ENCODE data around the gene IFNL3. TPM values are rescaled to one million over a fixed set of nuclear protein-coding genes. Genes with fewer than 3 reads are reported as not detected.

The IFNL3 gene
- total and polyA plus RNA-seq, 2 of the 13 experiments (the other 11 are each of a cell fraction or from before 2014, with no cell fraction given) = not detected

DNA sequence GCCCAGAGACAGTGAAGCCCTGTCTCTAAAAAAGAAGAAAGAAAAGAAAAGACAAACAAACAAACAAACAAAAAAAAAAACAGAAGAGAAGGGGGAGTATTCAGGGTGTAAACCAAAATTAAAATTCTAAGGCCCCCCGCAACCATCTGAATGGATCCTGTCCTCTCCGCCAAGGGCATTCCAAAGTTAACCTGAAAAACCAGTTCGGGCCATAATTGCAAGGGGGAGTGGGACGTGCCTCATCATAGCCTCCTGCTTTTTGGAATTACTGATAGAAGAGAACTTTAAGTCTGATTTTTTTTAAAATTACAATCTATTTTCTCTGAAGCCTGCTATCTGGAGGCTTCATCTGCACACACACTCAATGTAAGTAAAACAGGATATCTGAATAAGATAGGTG, 17.7 kb upstream of the IFNL3 start:
- in situ Hi-C loops (cut with HindIII; ENCODE audit: extremely low pct_ligation_motif_present, low pct_unique_long_range_greater_than_20kb) = no loop called here
- no peak overlapping the region for H2AFZ ChIP-seq (ENCODE audit: low read length)
- 0 out of 2 replicates have a peak, but pooled peaks cover 4% of the 10 kb centered on the region for H3K4me1 ChIP-seq (ENCODE audit: insufficient read depth, low read length)
- 61% methylated on average over 4 of the region's 4 CpGs for WGBS (ENCODE audit: low lambda C conversion rate)
- BruUV-seq (replicated peaks) = no TSS peak
- peaks cover 0 to 14% of the 10 kb centered on the region in 2 experiments; a peak in 3 of 5 replicates for H3K27me3 ChIP-seq (ENCODE audit: control insufficient read depth in 1 of 2, insufficient read depth in 2 of 2, low read length in 2 of 2)
- no peaks in the 10 kb centered on the region for H3K79me2 ChIP-seq (ENCODE audit: insufficient read depth, low read length)
- H3K27ac ChIP-seq (ENCODE audit: extremely low read length, insufficient read depth, low read length) = no peak overlapping the region
- TF ChIP-seq, protein P1, sequence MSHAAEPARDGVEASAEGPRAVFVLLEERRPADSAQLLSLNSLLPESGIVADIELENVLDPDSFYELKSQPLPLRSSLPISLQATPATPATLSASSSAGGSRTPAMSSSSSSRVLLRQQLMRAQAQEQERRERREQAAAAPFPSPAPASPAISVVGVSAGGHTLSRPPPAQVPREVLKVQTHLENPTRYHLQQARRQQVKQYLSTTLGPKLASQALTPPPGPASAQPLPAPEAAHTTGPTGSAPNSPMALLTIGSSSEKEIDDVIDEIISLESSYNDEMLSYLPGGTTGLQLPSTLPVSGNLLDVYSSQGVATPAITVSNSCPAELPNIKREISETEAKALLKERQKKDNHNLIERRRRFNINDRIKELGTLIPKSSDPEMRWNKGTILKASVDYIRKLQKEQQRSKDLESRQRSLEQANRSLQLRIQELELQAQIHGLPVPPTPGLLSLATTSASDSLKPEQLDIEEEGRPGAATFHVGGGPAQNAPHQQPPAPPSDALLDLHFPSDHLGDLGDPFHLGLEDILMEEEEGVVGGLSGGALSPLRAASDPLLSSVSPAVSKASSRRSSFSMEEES (CRISPR knock-in tag; IDR thresholded peaks at IDR 0.05) = no peak
- TF ChIP-seq ZNF367 (CRISPR knock-in tag; IDR thresholded peaks at IDR 0.05; ENCODE audit: borderline replicate concordance) (no peak), MTF1 (CRISPR knock-in tag; IDR thresholded peaks at IDR 0.05) (no peak)
- H3K4me3 ChIP-seq (replicated peaks in 1 of 3; ENCODE audit: insufficient read depth in 1 of 3, low read depth in 2 of 3, low read length in 3 of 3) = no peak overlapping the region
- FAIRE-seq (no peak), ATAC-seq (no peak), DNase-seq (ENCODE audit: low spot score) (no peak)
- no peak overlapping the region for H3K4me2 ChIP-seq (ENCODE audit: low read depth, low read length)
- CTCF ChIA-PET (ENCODE audit: low intra/inter-chr PET ratio, low total read pairs) = no interaction called here
- no peak overlapping the region for H3K9ac ChIP-seq (ENCODE audit: insufficient read depth, low read depth, low read length)
- intact Hi-C loops (cut with micrococcal nuclease; ENCODE audit: unreplicated experiment) = no loop called here
- H3K36me3 ChIP-seq (replicated peaks in 1 of 2; ENCODE audit: control insufficient read depth in 1 of 2, insufficient read depth in 2 of 2, low read length in 2 of 2) = no peaks in the 10 kb centered on the region
- no peaks in the 10 kb centered on the region for H3K9me3 ChIP-seq (ENCODE audit: low read length)
- POLR2A ChIA-PET = no interaction called here
- H4K20me1 ChIP-seq (ENCODE audit: insufficient read depth, low read length) = no peaks in the 10 kb centered on the region

GRCh38 chr19:39261704-39262103, 16.9 kb upstream of the IFNL3 start:
- Histone ChIP-seq H3K36me3 (replicated peaks in 1 of 2; ENCODE audit: control insufficient read depth in 1 of 2, insufficient read depth in 2 of 2, low read length in 2 of 2) (no peaks in the 10 kb centered on the region), H4K20me1 (ENCODE audit: insufficient read depth, low read length) (no peaks in the 10 kb centered on the region), H3K4me3 (replicated peaks in 1 of 3; ENCODE audit: insufficient read depth in 1 of 3, low read depth in 2 of 3, low read length in 3 of 3) (no peak overlapping the region), H3K4me1 (ENCODE audit: insufficient read depth, low read length) (0 out of 2 replicates have a peak, but pooled peaks cover 4% of the 10 kb centered on the region), H3K27me3 (ENCODE audit: control insufficient read depth in 1 of 2, insufficient read depth in 2 of 2, low read length in 2 of 2) (peaks cover 0 to 14% of the 10 kb centered on the region in 2 experiments; a peak in 3 of 5 replicates), H3K9ac (ENCODE audit: insufficient read depth, low read depth, low read length) (no peak overlapping the region), H3K9me3 (ENCODE audit: low read length) (no peaks in the 10 kb centered on the region), H2AFZ (ENCODE audit: low read length) (no peak overlapping the region), H3K27ac (ENCODE audit: extremely low read length, insufficient read depth, low read length) (no peak overlapping the region), H3K79me2 (ENCODE audit: insufficient read depth, low read length) (no peaks in the 10 kb centered on the region), H3K4me2 (ENCODE audit: low read depth, low read length) (no peak overlapping the region)
- ChIA-PET POLR2A (no interaction called here), CTCF (ENCODE audit: low intra/inter-chr PET ratio, low total read pairs) (no interaction called here)
- FAIRE-seq (no peak), DNase-seq (ENCODE audit: low spot score) (no peak), ATAC-seq (no peak)
- in situ Hi-C loops (cut with HindIII; ENCODE audit: extremely low pct_ligation_motif_present, low pct_unique_long_range_greater_than_20kb) (no loop called here), intact Hi-C loops (cut with micrococcal nuclease; ENCODE audit: unreplicated experiment) (no loop called here)
- no peak for TF ChIP-seq E2F2 (CRISPR knock-in tag; IDR thresholded peaks at IDR 0.05; ENCODE audit: borderline replicate concordance)
- TF ChIP-seq RFX5 (IDR thresholded peaks at IDR 0.05; ENCODE audit: low read depth, low read length) = peak; percentile 55; the same call in 1 of the 2 replicates
- no TSS peak for BruUV-seq (replicated peaks)
- 48% methylated on average over 3 of the region's 3 CpGs for WGBS (ENCODE audit: low lambda C conversion rate)
